ENCODE results near the gene PTPRT. TPM values are rescaled to one million over a fixed set of nuclear protein-coding genes. Genes with fewer than 3 reads are reported as not detected.

Gene PTPRT
- total RNA-seq, 1 donor from 2014 or later: not detected

GRCh38 chr20:42589976-42590639, 599.6 kb downstream of the PTPRT start:
- H3K27me3 Mint-ChIP-seq (ENCODE audit: low read depth): no peaks in the 10 kb centered on the region
- no peak for DNase-seq (ENCODE audit: low spot score)
- H3K9me3 Mint-ChIP-seq (ENCODE audit: low read depth): peaks cover 3% of the 10 kb centered on the region
- no peaks in the 10 kb centered on the region for H3K4me1 Mint-ChIP-seq (ENCODE audit: low read depth)
- no peak for TF ChIP-seq CTCF (IDR thresholded peaks at IDR 0.05)
- H3K27ac Mint-ChIP-seq (ENCODE audit: unreplicated experiment): no peak overlapping the region
- no peak overlapping the region for H3K4me3 Mint-ChIP-seq (ENCODE audit: unreplicated experiment)
- H3K36me3 Mint-ChIP-seq (ENCODE audit: low read depth): no peaks in the 10 kb centered on the region

GRCh38 chr20:42588847-42589246, 600.9 kb downstream of the PTPRT start:
- H3K27me3 Mint-ChIP-seq (ENCODE audit: low read depth): no peaks in the 10 kb centered on the region

GRCh38 chr20:42587427-42587826, 602.3 kb downstream of the PTPRT start:
- peaks cover 9% of the 10 kb centered on the region for H3K9me3 Mint-ChIP-seq (ENCODE audit: low read depth)
- H3K27ac Mint-ChIP-seq (ENCODE audit: unreplicated experiment): no peak overlapping the region
- no peaks in the 10 kb centered on the region for H3K36me3 Mint-ChIP-seq (ENCODE audit: low read depth)
- H3K27me3 Mint-ChIP-seq (ENCODE audit: low read depth): no peaks in the 10 kb centered on the region
- DNase-seq (ENCODE audit: low spot score): no peak
- no peaks in the 10 kb centered on the region for H3K4me1 Mint-ChIP-seq (ENCODE audit: low read depth)
- TF ChIP-seq CTCF (IDR thresholded peaks at IDR 0.05): no peak
- no peak overlapping the region for H3K4me3 Mint-ChIP-seq (ENCODE audit: unreplicated experiment)

More at GRCh38 chr20:42588847-42589246, 600.9 kb downstream of the PTPRT start:
- no peak overlapping the region for H3K4me3 Mint-ChIP-seq (ENCODE audit: unreplicated experiment)
- H3K36me3 Mint-ChIP-seq (ENCODE audit: low read depth): no peaks in the 10 kb centered on the region
- no peak for TF ChIP-seq CTCF (IDR thresholded peaks at IDR 0.05)
- H3K9me3 Mint-ChIP-seq (ENCODE audit: low read depth): peaks cover 5% of the 10 kb centered on the region
- no peak overlapping the region for H3K27ac Mint-ChIP-seq (ENCODE audit: unreplicated experiment)
- no peak for DNase-seq (ENCODE audit: low spot score)
- no peaks in the 10 kb centered on the region for H3K4me1 Mint-ChIP-seq (ENCODE audit: low read depth)

- no peaks in the 10 kb centered on the region for H3K27me3 Mint-ChIP-seq (ENCODE audit: low read depth)
- DNase-seq (ENCODE audit: low spot score): no peak
- no peak overlapping the region for H3K27ac Mint-ChIP-seq (ENCODE audit: unreplicated experiment)
- H3K4me1 Mint-ChIP-seq (ENCODE audit: low read depth): no peaks in the 10 kb centered on the region
- TF ChIP-seq CTCF (IDR thresholded peaks at IDR 0.05): no peak
- no peaks in the 10 kb centered on the region for H3K36me3 Mint-ChIP-seq (ENCODE audit: low read depth)
- no peak overlapping the region for H3K4me3 Mint-ChIP-seq (ENCODE audit: unreplicated experiment)
- H3K9me3 Mint-ChIP-seq (ENCODE audit: low read depth): peaks cover 22% of the 10 kb centered on the region
Measured at GRCh38 chr20:42581311-42581710, 608.4 kb downstream of the PTPRT start.

- H3K27ac Mint-ChIP-seq (ENCODE audit: unreplicated experiment): no peak overlapping the region
- TF ChIP-seq CTCF (IDR thresholded peaks at IDR 0.05): no peak
- H3K4me1 Mint-ChIP-seq (ENCODE audit: low read depth): no peaks in the 10 kb centered on the region
- H3K27me3 Mint-ChIP-seq (ENCODE audit: low read depth): no peaks in the 10 kb centered on the region
- peaks cover 22% of the 10 kb centered on the region for H3K9me3 Mint-ChIP-seq (ENCODE audit: low read depth)
- DNase-seq (ENCODE audit: low spot score): no peak
- no peaks in the 10 kb centered on the region for H3K36me3 Mint-ChIP-seq (ENCODE audit: low read depth)
- H3K4me3 Mint-ChIP-seq (ENCODE audit: unreplicated experiment): no peak overlapping the region
Measured at GRCh38 chr20:42576167-42576566, 613.5 kb downstream of the PTPRT start.

Measured in chondrocyte (in vitro differentiated cells).